Measurements from ENCODE around the gene USP10.
A peak's percentile ranks its signal among the peaks of the same experiment; 100 is the strongest.

Gene USP10, protein sequence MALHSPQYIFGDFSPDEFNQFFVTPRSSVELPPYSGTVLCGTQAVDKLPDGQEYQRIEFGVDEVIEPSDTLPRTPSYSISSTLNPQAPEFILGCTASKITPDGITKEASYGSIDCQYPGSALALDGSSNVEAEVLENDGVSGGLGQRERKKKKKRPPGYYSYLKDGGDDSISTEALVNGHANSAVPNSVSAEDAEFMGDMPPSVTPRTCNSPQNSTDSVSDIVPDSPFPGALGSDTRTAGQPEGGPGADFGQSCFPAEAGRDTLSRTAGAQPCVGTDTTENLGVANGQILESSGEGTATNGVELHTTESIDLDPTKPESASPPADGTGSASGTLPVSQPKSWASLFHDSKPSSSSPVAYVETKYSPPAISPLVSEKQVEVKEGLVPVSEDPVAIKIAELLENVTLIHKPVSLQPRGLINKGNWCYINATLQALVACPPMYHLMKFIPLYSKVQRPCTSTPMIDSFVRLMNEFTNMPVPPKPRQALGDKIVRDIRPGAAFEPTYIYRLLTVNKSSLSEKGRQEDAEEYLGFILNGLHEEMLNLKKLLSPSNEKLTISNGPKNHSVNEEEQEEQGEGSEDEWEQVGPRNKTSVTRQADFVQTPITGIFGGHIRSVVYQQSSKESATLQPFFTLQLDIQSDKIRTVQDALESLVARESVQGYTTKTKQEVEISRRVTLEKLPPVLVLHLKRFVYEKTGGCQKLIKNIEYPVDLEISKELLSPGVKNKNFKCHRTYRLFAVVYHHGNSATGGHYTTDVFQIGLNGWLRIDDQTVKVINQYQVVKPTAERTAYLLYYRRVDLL

DNA sequence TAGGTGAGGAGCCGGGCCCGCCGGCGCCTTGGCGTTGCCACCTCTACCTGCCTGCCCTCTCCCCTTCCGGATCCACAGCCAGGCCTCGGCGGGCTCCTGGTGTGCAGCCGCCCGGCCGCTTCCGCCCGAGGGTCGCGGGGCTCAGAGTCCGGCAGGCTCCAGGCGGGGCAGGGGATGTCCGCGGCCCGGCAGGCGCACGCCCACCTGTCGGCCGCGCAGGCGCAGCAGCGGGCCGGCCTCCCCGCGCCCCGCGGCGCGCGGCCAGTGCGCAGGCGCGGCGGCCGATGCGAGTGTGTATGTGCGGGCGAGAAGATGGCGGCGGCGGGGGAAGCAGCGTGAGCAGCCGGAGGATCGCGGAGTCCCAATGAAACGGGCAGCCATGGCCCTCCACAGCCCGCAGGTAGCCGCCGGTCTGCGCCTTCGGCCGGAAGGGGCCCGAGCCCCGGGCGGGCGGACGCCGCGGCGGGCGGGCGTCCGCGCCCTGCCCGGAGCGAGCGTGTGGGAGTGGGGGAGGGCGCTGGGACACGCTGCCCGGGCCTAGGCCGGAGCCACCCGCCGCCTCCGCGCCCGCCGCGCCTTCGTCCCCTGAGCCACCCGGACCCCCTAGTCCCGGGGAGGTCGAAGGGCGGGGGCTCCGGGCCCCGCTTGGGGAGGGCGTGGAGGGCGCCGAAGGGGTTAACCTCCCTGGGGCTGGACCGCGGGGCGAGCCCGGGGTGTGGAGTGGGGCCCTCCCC lies at the start of gene USP10:
USP10 (plus strand) TSS at position 289 of the 734 bp plus-strand sequence; CDS start at position 380, 91 bp downstream.
- DNase-seq: peak; percentile 76

DNA sequence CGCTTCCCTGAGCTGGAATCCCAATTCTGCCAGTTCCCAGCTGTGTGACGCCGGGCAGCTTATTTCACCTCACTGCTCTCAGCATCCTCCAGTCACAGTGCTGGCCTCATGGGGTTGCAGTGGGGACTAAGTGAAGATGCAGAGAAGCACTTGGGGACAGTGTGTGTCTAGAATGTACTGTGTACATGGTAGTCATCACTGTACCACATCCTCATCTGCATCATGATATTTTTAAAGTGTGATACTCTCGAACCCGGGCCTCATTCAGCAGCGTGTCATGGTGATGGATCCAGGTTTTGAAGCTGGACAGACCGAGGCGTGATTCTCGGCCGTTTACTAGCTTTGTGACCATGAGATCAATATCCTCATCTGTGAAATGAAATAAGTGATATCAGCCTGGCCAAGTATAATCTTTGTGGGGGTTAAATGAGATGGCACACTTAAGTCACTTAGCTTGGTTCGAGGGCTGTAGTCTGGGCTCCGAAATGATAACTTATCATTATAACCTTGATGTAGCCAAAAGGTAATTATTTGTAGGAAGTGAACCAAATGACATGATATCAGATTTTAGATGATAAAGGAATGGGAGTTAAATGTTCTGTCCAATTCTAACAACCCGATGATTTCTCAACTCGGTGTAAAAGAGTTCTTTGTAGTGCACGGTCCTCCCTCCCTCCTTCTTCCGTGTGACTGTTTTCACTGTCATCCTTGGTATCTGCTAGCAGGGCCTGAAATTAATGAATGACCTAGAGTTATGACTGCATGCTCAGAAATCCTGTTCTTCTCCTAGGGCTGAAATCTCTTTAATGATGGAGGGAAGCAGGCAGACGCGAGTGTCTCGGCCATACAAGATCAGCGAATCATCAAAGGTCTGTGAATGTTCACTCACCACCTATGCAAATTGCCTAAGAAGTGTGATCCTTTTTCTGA lies 49.5 kb upstream of the USP10 start:
- no peak for DNase-seq

DNA sequence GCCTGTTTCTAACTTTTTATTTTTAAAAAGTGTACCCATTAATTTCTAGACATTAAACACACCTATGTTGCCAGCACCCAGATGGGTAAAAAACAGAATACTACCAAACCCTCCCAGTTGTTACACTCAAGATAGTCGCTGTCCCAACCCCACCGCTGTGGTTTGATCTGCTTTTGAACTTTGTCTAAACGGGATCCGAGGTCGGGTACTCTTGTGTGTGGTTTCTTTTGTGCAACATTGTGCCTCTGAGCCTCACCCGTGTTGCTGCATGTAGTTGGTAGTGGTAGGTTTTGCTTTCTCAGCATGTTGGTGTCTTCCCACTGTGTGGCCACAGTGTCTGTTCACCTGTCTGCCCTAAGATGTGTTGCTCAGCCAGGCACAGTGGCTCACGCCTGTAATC lies 47.2 kb upstream of the USP10 start:
- peak; percentile 44 for DNase-seq

DNA sequence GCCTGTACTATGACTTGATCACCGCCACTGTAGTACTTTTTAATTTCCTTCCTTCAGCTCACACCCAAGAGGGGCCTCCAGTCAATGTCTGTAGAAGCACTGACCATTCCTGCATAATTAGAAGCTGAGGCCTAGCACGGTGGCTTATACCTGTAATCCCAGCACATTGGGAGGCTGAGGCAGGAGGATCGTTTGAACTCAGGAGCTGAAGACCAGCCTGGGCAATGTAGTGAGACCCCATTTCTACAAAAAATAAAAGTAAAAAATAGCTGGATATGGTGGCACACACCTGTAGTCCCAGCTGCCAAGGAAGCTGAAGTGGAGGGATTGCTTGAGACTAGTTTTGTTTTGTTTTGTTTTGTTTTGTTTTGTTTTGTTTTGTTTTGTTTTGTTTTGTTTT lies 45.6 kb upstream of the USP10 start:
- no peak for DNase-seq

DNA sequence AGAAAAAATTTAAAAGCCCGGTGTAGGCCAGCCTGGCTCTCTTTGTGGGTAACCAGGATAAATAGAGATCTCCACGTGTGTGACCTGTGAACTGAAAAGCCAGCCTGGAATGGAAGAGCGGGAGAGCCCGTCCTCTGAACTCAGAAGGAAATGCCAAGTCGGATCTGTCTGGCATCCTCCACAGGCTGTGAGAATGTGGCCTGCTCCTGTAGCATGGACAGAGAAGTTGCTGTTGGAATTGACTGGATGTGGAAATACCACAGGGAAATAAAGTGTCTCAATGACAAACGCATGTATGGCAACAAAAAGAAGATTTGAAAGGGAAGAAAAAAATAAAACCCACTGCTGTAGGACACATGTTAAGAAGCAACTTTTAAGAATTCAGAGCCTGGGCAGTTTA lies 44.8 kb upstream of the USP10 start:
- no peak for DNase-seq

DNA sequence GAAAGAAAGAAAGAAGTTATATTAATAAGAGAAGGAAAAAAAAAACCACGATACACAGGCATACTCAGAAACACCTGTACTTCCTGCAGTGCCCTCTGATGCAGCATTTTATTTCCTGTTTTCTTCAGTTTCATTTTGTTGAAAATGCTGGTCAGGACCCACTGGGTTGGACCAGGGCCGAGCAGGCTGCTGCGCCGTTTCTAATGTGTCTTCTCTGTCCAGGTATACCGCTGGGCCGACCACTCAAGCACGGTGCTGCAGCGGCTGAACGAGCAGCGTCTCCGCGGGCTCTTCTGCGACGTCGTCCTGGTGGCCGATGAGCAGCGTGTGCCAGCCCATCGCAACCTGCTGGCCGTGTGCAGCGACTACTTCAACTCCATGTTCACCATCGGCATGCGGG lies 43.2 kb upstream of the USP10 start:
- DNase-seq: no peak

DNA sequence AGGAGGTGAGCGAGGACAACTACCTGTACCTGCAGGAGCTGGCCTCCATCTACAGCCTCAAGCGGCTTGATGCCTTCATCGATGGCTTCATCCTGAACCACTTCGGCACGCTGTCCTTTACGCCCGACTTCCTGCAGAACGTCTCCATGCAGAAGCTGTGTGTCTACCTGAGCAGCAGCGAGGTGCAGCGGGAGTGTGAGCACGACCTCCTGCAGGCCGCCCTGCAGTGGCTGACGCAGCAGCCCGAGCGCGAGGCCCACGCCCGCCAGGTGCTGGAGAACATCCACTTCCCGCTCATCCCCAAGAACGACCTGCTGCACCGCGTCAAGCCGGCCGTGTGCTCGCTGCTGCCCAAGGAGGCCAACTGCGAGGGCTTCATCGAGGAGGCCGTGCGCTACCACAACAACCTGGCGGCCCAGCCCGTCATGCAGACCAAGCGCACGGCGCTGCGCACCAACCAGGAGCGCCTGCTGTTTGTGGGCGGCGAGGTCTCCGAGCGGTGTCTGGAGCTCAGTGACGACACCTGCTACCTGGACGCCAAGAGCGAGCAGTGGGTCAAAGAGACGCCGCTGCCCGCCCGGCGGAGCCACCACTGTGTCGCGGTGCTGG lies 42.5 kb upstream of the USP10 start:
- DNase-seq: no peak

DNA sequence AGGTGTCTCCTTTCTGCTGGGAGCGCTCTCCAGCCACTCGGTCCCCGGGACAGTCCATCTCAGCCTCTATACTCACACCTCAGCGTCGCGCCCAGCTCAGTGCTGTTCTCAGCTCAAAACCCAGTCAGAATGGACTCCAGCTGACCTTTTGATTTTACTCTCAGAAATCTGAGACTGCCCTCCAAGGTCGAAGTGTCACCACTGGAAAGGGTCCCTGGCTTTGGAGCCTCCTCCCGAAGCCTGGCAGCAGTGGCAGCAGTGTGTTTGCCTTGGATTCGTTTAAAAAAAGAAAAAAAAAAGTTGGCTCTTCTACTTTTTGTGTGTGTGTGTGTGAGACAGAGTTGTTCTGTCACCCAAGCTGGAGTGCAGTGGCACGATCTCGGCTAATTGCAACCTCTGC lies 41.1 kb upstream of the USP10 start:
- DNase-seq: no peak

DNA sequence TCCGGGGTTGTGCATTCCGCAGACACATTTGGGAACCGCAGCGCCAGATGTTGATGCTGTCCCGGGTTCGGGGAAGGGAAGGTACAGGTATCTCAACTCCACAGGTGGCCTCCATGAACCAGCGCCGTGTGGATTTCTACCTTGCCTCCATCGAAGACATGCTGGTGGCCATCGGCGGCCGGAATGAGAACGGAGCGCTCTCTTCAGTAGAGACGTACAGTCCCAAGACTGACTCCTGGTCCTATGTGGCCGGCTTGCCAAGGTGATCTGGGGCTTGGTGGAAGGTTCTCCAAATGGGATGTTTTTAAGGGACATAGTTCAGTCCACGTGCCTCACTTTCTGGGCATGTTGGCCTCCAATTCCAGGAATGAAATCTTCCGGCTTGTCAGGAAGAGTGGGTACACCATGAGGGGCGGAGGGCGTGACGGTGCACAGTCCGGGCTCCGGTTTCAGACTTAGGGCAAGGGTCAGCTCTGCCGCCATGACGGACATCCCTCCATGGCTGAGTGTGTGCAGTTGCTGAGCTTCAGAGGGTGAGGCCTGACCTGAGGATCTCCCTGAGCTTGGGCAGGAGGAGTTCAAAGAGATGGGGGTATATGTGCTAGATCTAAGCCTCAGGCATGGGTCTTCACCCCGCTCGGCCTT lies 40.0 kb upstream of the USP10 start:
- DNase-seq: no peak

DNA sequence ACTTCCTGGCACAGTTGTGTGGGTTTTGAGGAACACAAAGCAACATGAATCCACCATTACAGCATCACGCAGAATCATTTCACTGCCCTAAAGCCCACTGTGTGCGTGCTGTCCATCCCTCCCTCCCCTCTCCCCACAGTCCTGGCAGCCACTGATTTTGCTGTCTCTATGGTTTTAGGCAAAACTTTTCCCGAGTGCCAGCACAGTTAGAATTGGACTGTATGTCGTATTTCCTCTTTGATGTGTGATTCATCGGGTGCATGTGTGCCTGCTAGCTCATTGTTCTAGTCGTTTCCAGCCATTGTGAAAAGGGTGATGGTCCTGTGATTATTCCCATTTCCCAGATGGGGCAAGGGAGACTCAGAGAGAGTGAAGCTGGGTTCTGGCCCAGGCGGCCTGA lies 38.8 kb upstream of the USP10 start:
- no peak for DNase-seq

DNA sequence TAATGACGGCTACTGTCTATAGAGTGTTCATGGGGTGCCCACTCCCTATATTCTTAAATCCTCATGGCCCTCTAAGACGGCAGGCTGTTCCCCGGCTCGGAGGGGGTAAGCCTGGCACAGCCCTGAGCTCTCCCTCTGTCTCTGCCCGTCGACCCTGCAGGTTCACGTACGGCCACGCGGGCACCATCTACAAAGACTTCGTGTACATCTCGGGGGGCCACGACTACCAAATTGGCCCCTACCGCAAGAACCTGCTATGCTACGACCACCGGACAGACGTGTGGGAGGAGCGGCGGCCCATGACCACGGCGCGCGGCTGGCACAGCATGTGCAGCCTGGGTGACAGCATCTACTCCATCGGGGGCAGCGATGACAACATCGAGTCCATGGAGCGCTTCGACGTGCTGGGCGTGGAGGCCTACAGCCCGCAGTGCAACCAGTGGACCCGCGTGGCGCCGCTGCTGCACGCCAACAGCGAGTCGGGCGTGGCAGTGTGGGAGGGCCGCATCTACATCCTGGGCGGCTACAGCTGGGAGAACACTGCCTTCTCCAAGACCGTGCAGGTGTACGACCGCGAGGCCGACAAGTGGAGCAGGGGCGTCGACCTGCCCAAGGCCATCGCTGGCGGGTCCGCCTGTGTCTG lies 38.3 kb upstream of the USP10 start:
- DNase-seq: no peak

DNA sequence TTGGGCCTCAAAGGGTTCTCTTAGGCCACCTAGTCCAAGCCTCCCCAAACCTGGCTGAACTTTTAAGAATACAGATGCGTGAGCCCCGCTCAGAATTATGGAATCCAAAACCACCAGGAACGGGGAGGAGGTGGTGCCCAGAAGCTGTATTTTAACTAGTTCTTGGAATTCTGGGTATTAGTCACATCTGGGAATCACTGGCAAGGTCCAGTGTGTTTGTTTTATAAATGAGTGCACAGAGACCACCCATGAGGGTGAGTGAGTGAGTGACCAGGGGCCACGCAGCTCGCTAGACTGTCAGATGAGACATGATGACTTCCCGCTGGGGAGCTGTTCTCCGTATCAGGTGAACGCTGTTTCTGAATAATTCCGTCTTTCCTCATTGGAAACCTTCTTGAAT lies 37.3 kb upstream of the USP10 start:
- no peak for DNase-seq

DNA sequence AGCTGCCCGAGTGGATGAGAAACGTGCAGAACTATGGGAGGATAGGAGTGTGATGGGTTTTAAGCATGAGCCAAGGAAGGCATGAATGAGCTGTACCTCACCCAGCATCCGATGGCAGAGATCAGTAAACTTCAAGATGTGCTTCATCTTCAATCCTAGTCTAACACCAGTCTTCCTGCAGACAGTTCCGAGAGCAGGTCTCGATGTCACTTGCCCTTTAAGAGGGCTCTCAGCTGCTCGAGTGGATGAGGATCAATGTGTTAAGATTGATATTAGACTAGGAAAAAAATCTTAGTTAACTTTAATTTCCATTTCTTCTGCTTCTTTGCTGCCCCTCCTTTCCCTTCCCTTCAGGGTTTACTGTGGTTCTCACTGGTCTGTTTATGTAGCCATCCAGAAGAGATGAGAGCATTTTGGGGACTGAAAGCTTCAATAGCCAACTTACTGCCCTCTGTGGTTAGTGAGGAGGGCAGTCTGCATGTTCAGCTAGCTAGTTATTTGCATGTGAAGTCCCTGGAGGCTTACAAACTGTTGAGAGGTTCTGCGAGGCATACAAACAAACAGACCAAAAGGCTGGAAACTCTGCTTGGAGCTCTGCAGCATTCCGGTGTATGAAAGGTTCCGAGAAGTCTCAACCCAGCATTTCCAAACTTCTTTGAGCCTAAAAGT lies 36.2 kb upstream of the USP10 start:
- no peak for DNase-seq

DNA sequence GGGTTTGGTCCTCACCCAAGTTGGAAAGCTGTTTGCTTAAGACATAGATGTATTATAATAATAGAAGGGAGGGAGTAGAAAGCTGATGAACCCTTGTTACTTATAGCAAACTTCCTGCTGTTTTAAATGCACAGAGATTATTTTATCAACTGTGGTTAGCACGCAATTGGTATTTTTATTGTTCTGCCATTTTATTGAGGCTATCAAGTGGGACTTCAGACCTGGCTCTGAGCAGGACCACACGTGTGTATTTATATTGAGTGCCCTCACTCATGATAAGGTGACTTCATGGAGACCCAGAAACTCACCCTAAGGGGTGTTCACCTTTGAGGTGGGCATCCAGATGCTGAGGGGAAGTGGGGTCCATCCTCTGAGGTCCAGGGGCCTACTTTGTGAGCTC lies 34.4 kb upstream of the USP10 start:
- no peak for DNase-seq

DNA sequence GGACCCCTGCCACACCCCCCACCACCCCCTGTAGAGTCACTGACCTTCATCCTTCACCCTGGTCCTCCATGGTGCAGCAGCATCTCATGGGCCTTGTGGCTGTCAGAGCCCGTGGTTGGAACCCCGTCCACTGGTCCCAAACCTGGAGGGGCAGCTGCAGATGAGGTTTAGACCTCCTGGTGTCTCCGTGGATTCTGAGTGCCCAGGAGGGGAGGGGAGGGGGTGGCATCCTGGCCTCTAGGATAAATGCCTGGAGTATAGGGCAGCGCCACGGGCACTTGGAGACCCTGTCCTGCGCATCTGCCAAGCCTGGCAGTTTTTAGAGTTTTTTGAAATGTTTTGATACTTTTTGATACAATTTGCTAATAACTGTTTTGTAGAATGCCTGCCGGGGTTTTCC lies 34.0 kb upstream of the USP10 start:
- no peak for DNase-seq

DNA sequence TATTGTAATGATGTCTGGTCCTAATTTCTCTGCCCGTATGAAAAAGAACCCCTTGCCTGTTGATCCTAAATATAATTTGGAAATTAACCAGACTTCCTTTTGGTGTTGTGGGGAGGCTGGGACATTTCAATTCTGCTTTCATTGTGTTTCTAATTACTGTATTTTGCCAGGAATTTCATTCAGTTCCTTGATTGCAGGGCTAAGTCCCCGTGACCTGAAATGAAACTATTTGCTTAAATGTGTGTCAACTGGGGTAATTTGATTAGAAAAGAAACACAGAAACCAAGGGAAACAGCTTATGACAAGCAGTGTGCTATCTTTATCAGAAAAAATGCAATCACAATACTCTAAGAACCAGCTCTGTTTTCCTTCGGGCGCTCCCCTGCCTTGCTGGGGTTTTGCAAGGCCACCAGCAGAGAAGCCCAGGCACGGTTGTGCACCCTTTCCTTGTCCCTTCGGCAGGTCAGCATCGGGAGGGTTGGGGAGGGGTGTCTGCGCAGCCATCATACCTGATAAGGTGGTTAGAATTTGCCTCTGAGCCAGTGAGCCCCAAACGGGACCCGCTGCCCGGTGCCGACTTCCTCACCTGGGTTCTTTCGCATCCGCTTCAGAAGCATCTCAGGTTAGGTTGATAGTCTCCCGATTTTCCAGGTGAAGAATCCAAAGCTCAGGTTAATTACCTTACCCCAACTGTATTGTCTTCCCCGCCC lies 32.0 kb upstream of the USP10 start:
- no peak for DNase-seq

DNA sequence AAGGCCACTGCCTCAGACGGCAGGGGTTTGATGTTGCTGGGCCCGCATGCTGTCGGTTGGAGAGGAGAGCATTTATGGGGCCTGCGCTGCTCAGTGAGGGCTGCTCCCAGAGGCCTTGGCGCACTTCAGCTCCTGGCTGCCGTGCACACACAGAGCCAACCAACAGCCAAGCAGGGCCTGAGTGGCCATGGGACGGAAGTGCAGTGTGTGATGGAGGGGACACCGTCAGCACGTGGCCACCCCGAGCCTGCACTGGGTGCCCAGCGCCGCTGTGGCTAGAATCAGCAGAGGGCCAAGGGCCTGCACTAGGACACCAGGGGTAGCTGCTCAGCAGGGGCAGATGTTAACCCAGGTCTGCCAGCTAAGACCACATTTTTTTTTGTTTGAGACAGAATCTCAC lies 29.7 kb upstream of the USP10 start:
- DNase-seq: no peak

DNA sequence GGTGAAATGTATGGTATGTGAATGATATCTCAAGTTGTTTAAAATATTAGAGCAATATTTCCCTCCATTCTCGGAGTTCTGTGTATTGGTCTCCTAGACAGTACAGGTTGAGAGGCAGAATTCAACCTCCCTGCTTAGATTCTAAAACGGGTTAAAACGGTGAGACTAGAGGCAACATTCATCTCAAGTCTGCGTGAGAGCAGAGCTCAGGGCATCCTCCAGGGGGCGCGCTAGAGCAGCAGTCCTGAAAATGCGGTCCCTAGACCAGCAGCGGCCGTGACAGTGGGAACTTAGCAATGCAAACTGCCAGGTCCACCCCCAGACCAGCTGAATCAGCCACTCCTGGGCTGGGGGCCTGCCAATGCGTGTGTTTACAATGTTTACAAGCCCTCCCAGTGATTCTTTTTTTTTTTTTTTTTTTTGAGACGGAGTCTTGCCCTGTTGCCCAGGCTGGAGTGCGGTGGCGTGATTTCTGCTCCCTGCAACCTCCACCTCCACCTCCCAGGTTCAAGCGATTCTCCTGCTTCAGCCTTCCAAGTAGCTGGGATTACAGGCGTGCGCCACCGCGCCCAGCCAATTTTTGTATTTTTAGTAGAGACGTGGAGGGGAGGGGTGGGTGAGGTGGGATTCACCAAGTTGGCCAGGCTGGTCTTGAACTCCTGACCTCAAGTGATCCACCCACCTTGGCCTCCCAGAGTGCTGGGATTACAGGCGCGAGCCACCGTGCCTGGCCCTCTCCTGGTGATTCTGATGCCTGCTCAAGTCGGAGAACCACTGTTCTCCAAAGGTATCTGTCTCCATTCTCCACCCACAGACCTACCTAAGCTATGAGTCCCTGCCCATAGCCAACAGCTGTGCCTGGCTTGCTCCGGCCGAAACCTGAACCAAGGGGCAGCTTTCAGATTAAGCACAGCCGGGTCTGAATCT lies 27.3 kb upstream of the USP10 start:
- DNase-seq: peak; percentile 77

DNA sequence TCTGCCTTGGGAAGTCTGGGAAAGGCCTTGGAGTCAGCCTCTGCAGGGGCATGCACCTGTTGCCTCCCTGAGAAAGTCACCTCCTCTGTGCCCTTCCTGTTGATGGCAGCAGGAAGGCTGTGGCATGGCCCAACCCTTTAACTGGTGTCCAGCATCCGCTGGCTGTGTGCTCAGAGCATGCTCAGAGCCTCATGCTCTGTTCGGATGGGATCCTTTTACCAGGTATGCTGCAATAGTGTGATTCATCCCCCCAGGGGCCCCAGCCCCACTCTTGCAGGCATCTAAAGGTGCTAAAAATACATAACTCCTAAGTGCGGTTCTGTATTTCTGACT lies 26.6 kb upstream of the USP10 start:
- DNase-seq: no peak

Data from CD4-positive, alpha-beta T cell treated with Interleukin-4 for 4 hours (primary cell).